Mesendoderm (in vitro differentiated cells): Measurements from ENCODE around the gene COL4A2.

Source experiments
- DNase-seq: peaks from one replicate; pipeline ENCODE4 v3.0.0; 2013
- H2AK5ac ChIP-seq: 2 replicates; pipeline ENCODE4 v1.6.1; 2013; ENCODE audit warnings: low read length, inconsistent platforms
- H2BK120ac ChIP-seq: 2 replicates; pipeline ENCODE4 v1.6.1; 2013; ENCODE audit warnings: low read depth, mild to moderate bottlenecking, low read length, moderate library complexity, mixed read lengths
- H2BK15ac ChIP-seq: replicated peaks from 2 replicates; pipeline ENCODE4 v1.6.1; 2013; ENCODE audit warnings: low read depth, mild to moderate bottlenecking, moderate library complexity
- H2BK5ac ChIP-seq: 2 replicates; pipeline ENCODE4 v1.6.1; 2013; ENCODE audit warnings: low read length, inconsistent platforms
- H3K18ac ChIP-seq: 2 replicates; pipeline ENCODE4 v1.6.1; 2013; ENCODE audit warnings: mild to moderate bottlenecking, low read length, mixed read lengths
- H3K23ac ChIP-seq: one replicate; pipeline ENCODE4 v1.6.1; 2013; ENCODE audit warnings: low read length
- H3K27ac ChIP-seq: 2 replicates; pipeline ENCODE4 v1.5.1; 2013; ENCODE audit warnings: low read depth, mild to moderate bottlenecking, inconsistent platforms, low read length, moderate library complexity
- H3K27me3 ChIP-seq: 2 replicates; pipeline ENCODE4 v1.6.1; 2013; ENCODE audit warnings: low read length, control low read depth, mild to moderate bottlenecking, inconsistent platforms; ENCODE audit not compliant: insufficient read depth, poor library complexity
- H3K36me3 ChIP-seq: 2 replicates; pipeline ENCODE4 v1.6.1; 2013; ENCODE audit warnings: low read length, inconsistent platforms; ENCODE audit not compliant: control insufficient read depth, insufficient read depth
- H3K4ac ChIP-seq: one replicate; pipeline ENCODE4 v1.6.1; 2013; ENCODE audit warnings: low read depth, mild to moderate bottlenecking, low read length, moderate library complexity
- H3K4me1 ChIP-seq: 2 replicates; pipeline ENCODE4 v1.6.1; 2013; ENCODE audit warnings: low read depth, low read length, inconsistent platforms; ENCODE audit not compliant: control insufficient read depth
- H3K4me2 ChIP-seq: 2 replicates; pipeline ENCODE4 v1.6.1; 2013; ENCODE audit warnings: low read length
- H3K4me3 ChIP-seq: 2 replicates; pipeline ENCODE4 v1.5.1; 2013; ENCODE audit warnings: mild to moderate bottlenecking, low read length
- H3K56ac ChIP-seq: one replicate; pipeline ENCODE4 v1.6.1; 2013; ENCODE audit warnings: low read length
- H3K79me1 ChIP-seq: 2 replicates; pipeline ENCODE4 v1.6.1; 2013; ENCODE audit warnings: low read length, inconsistent platforms
- H3K79me2 ChIP-seq: 2 replicates; pipeline ENCODE4 v1.6.1; 2013; ENCODE audit warnings: mild to moderate bottlenecking, low read length; ENCODE audit not compliant: control insufficient read depth, insufficient read depth
- H3K9ac ChIP-seq: 2 replicates; pipeline ENCODE4 v1.6.1; 2013; ENCODE audit warnings: low read length, inconsistent platforms
- H4K5ac ChIP-seq: one replicate; pipeline ENCODE4 v1.6.1; 2013; ENCODE audit warnings: low read length
- H4K8ac ChIP-seq: one replicate; pipeline ENCODE4 v1.6.1; 2013; ENCODE audit warnings: low read depth, mild to moderate bottlenecking, control low read depth, low read length, moderate library complexity
- WGBS: extraction: QIAGEN DNeasy Blood & Tissue Kit; methylation state at CpG from one replicate; pipeline ENCODE4 v1.1.7; 2013; ENCODE audit warnings: low lambda C conversion rate, missing lambda C conversion rate; ENCODE audit not compliant: insufficient coverage; ENCODE audit errors: extremely low coverage; 5-methylcytosine and 5-hydroxymethylcytosine counted together

COL4A2 gene

GRCh38 chr13:110416131-110417025, 109.3 kb downstream of the COL4A2 start:
- H3K18ac ChIP-seq = no peak overlapping the region
- no peak overlapping the region for H3K27ac ChIP-seq
- H3K79me1 ChIP-seq = peaks cover 1% of the 10 kb centered on the region
- H3K4ac ChIP-seq = no peak overlapping the region
- no peak overlapping the region for H2BK5ac ChIP-seq
- H3K9ac ChIP-seq = no peak overlapping the region
- H3K56ac ChIP-seq = no peak overlapping the region
- H3K27me3 ChIP-seq = no peaks in the 10 kb centered on the region
- H3K36me3 ChIP-seq = no peaks in the 10 kb centered on the region
- no CpG with 5 or more reads among the region's 7 CpGs for WGBS
- no peak overlapping the region for H2BK120ac ChIP-seq
- no peak overlapping the region for H2BK15ac ChIP-seq
- H4K8ac ChIP-seq = no peak overlapping the region
- no peak overlapping the region for H4K5ac ChIP-seq
- no peak overlapping the region for H3K23ac ChIP-seq
- peaks cover 10% of the 10 kb centered on the region for H3K4me1 ChIP-seq
- no peaks in the 10 kb centered on the region for H3K79me2 ChIP-seq
- no peak overlapping the region for H3K4me3 ChIP-seq
- no peak overlapping the region for H3K4me2 ChIP-seq
- no peak overlapping the region for H2AK5ac ChIP-seq
- DNase-seq = no peak

GRCh38 chr13:110418944-110419343, 111.9 kb downstream of the COL4A2 start:
- Histone ChIP-seq H3K18ac (no peak overlapping the region), H4K5ac (no peak overlapping the region), H3K27me3 (no peaks in the 10 kb centered on the region), H2BK5ac (no peak overlapping the region), H3K9ac (no peak overlapping the region), H3K4me1 (peaks cover 6% of the 10 kb centered on the region), H2BK15ac (no peak overlapping the region), H3K4ac (no peak overlapping the region), H3K79me1 (no peaks in the 10 kb centered on the region), H3K56ac (no peak overlapping the region), H2BK120ac (no peak overlapping the region), H3K79me2 (no peaks in the 10 kb centered on the region), H3K23ac (no peak overlapping the region), H2AK5ac (no peak overlapping the region), H3K4me2 (no peak overlapping the region), H3K4me3 (no peak overlapping the region), H3K36me3 (no peaks in the 10 kb centered on the region), H4K8ac (no peak overlapping the region), H3K27ac (no peak overlapping the region)
- WGBS = no CpG with 5 or more reads among the region's 9 CpGs
- DNase-seq = no peak

- no peak overlapping the region for H3K27ac ChIP-seq
- H3K9ac ChIP-seq = no peak overlapping the region
- no peak overlapping the region for H4K5ac ChIP-seq
- no peak overlapping the region for H3K4ac ChIP-seq
- H3K36me3 ChIP-seq = no peaks in the 10 kb centered on the region
- DNase-seq = no peak
- no CpG with 5 or more reads among the region's 14 CpGs for WGBS
- no peak overlapping the region for H3K18ac ChIP-seq
- H2BK120ac ChIP-seq = no peak overlapping the region
- no peak overlapping the region for H3K4me3 ChIP-seq
- no peak overlapping the region for H2AK5ac ChIP-seq
- no peak overlapping the region for H3K4me2 ChIP-seq
- H3K23ac ChIP-seq = no peak overlapping the region
- peaks cover 6% of the 10 kb centered on the region for H3K4me1 ChIP-seq
- no peak overlapping the region for H3K56ac ChIP-seq
- no peaks in the 10 kb centered on the region for H3K27me3 ChIP-seq
- H3K79me1 ChIP-seq = no peaks in the 10 kb centered on the region
- H3K79me2 ChIP-seq = no peaks in the 10 kb centered on the region
- H2BK15ac ChIP-seq = no peak overlapping the region
- H4K8ac ChIP-seq = no peak overlapping the region
- no peak overlapping the region for H2BK5ac ChIP-seq
These were observed 112.3 kb downstream of the COL4A2 start for GRCh38 chr13:110419381-110419791.

- H2AK5ac ChIP-seq = no peak overlapping the region
- H3K4me3 ChIP-seq = no peak overlapping the region
- H2BK15ac ChIP-seq = no peak overlapping the region
- H3K23ac ChIP-seq = no peak overlapping the region
- H3K27me3 ChIP-seq = no peaks in the 10 kb centered on the region
- H3K4me2 ChIP-seq = no peak overlapping the region
- WGBS = no CpG with 5 or more reads among the region's 7 CpGs
- H3K9ac ChIP-seq = no peak overlapping the region
- H4K8ac ChIP-seq = no peak overlapping the region
- H3K18ac ChIP-seq = no peak overlapping the region
- H3K4me1 ChIP-seq = peaks cover 4% of the 10 kb centered on the region
- DNase-seq = no peak
- no peaks in the 10 kb centered on the region for H3K36me3 ChIP-seq
- H3K79me1 ChIP-seq = no peaks in the 10 kb centered on the region
- no peak overlapping the region for H2BK120ac ChIP-seq
- H3K4ac ChIP-seq = no peak overlapping the region
- no peak overlapping the region for H3K27ac ChIP-seq
- H3K56ac ChIP-seq = no peak overlapping the region
- no peaks in the 10 kb centered on the region for H3K79me2 ChIP-seq
- no peak overlapping the region for H4K5ac ChIP-seq
- no peak overlapping the region for H2BK5ac ChIP-seq
These were observed 112.9 kb downstream of the COL4A2 start for GRCh38 chr13:110419946-110420345.

- no peak overlapping the region for H2BK15ac ChIP-seq
These were observed 113.5 kb downstream of the COL4A2 start for GRCh38 chr13:110420626-110421025.

More at GRCh38 chr13:110420626-110421025, 113.5 kb downstream of the COL4A2 start:
- no peak overlapping the region for H3K56ac ChIP-seq
- H3K4ac ChIP-seq = no peak overlapping the region
- no peak overlapping the region for H2BK5ac ChIP-seq
- no peak overlapping the region for H3K4me3 ChIP-seq
- H3K4me1 ChIP-seq = peaks cover 4% of the 10 kb centered on the region
- no peak overlapping the region for H4K8ac ChIP-seq
- H3K4me2 ChIP-seq = no peak overlapping the region
- no peaks in the 10 kb centered on the region for H3K27me3 ChIP-seq
- no CpG with 5 or more reads among the region's 6 CpGs for WGBS
- no peak for DNase-seq
- no peak overlapping the region for H3K27ac ChIP-seq
- no peak overlapping the region for H4K5ac ChIP-seq
- no peak overlapping the region for H3K9ac ChIP-seq
- H3K79me1 ChIP-seq = no peaks in the 10 kb centered on the region
- H3K23ac ChIP-seq = no peak overlapping the region
- no peaks in the 10 kb centered on the region for H3K79me2 ChIP-seq
- no peak overlapping the region for H2AK5ac ChIP-seq
- no peak overlapping the region for H3K18ac ChIP-seq
- no peaks in the 10 kb centered on the region for H3K36me3 ChIP-seq
- no peak overlapping the region for H2BK120ac ChIP-seq
